Parathyroid adenoma (tissue), 2 donors: Measurements from ENCODE around the gene AGBL4.
A peak's percentile ranks its signal among the peaks of the same experiment; 100 is the strongest.

Experiments
- H2AFZ ChIP-seq: fragments of 300-600 bp; sonication (generic); one replicate; pipeline ENCODE4 v1.7.0; 2017; ENCODE audit warnings: antibody characterized with exemption, mild to moderate bottlenecking
- H3K27ac ChIP-seq: fragments of 300-600 bp; sonication (generic); one replicate; pipeline ENCODE4 v1.7.0; 2017
- H3K27me3 ChIP-seq: fragments of 300-600 bp; sonication (generic); one replicate; pipeline ENCODE4 v1.7.0; 2017; ENCODE audit warnings: low read length; ENCODE audit not compliant: control insufficient read depth, insufficient read depth
- H3K36me3 ChIP-seq: fragments of 300-600 bp; sonication (generic); one replicate; pipeline ENCODE4 v1.7.0; 2017; ENCODE audit warnings: low read length; ENCODE audit not compliant: control insufficient read depth, insufficient read depth
- H3K4me1 ChIP-seq: fragments of 300-600 bp; sonication (generic); one replicate; pipeline ENCODE4 v1.7.0; 2017; ENCODE audit warnings: control low read depth
- H3K4me2 ChIP-seq: fragments of 300-600 bp; sonication (generic); one replicate; pipeline ENCODE4 v1.7.0; 2017; ENCODE audit warnings: low read length
- H3K4me3 ChIP-seq: fragments of 300-600 bp; sonication (generic); one replicate; pipeline ENCODE4 v1.7.0; 2017; ENCODE audit warnings: low read depth, low read length
- H3K79me2 ChIP-seq: fragments of 300-600 bp; sonication (generic); one replicate; pipeline ENCODE4 v1.7.0; 2017; ENCODE audit warnings: control low read depth
- H3K9ac ChIP-seq: fragments of 300-600 bp; sonication (generic); one replicate; pipeline ENCODE4 v1.7.0; 2017; ENCODE audit warnings: mild to moderate bottlenecking
- H3K9me3 ChIP-seq: fragments of 300-600 bp; sonication (generic); one replicate; pipeline ENCODE4 v1.7.0; 2017; ENCODE audit warnings: low read length; ENCODE audit not compliant: control insufficient read depth
- TF ChIP-seq, protein P1 (sequence below): fragments of 300-600 bp; sonication (generic); IDR thresholded peaks from one replicate; pipeline ENCODE4 v1.7.0; 2017; ENCODE audit warnings: antibody characterized with exemption, mild to moderate bottlenecking
- donor health status: primary hyperparathyroidism.

The AGBL4 gene

GRCh38 chr1:48643193-48643592 lies 1380.6 kb downstream of the AGBL4 start:
- Histone ChIP-seq H3K4me3 (no peak overlapping the region), H3K79me2 (no peaks in the 10 kb centered on the region), H3K4me2 (no peak overlapping the region), H2AFZ (no peak overlapping the region), H3K27me3 (no peaks in the 10 kb centered on the region), H3K9me3 (no peaks in the 10 kb centered on the region), H3K9ac (no peak overlapping the region), H3K27ac (no peak overlapping the region), H3K36me3 (no peaks in the 10 kb centered on the region), H3K4me1 (no peaks in the 10 kb centered on the region)
- TF ChIP-seq, protein P1, sequence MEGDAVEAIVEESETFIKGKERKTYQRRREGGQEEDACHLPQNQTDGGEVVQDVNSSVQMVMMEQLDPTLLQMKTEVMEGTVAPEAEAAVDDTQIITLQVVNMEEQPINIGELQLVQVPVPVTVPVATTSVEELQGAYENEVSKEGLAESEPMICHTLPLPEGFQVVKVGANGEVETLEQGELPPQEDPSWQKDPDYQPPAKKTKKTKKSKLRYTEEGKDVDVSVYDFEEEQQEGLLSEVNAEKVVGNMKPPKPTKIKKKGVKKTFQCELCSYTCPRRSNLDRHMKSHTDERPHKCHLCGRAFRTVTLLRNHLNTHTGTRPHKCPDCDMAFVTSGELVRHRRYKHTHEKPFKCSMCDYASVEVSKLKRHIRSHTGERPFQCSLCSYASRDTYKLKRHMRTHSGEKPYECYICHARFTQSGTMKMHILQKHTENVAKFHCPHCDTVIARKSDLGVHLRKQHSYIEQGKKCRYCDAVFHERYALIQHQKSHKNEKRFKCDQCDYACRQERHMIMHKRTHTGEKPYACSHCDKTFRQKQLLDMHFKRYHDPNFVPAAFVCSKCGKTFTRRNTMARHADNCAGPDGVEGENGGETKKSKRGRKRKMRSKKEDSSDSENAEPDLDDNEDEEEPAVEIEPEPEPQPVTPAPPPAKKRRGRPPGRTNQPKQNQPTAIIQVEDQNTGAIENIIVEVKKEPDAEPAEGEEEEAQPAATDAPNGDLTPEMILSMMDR = no peak

DNA sequence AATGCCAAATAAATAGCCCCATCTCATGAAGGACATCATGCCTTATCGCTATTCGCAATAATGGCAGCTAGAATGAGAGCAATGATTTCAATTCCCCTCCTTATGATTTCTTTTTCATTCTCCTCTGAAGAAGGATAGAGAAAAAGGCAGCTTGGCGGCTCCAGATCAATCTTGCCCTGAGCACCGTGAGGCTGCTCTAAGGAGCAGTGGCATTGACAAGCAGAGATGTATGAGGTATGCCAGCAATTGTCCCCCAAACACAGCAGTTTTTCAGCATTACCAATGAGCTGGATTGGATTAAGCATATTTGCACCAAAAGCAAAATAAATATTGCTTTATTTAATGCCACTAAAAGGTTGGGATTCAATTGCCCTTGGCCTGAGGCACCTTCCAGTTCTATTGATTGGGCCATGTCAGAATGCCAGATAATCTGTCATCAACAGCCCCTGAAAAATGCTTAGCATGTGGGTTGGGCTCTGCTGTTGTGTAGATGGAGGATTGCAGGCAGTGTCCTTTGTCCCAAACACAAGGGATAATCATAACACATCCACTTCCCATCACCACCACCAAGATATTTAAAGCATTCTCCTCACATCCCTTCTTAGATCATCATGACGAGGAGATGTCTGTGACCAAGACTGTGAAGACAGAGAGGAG lies 1382.8 kb downstream of the AGBL4 start:
- Histone ChIP-seq H3K27ac (no peak overlapping the region), H3K9ac (no peak overlapping the region), H3K9me3 (no peaks in the 10 kb centered on the region), H3K4me3 (no peak overlapping the region), H3K4me2 (no peak overlapping the region), H3K36me3 (no peaks in the 10 kb centered on the region), H3K79me2 (no peaks in the 10 kb centered on the region), H3K4me1 (no peaks in the 10 kb centered on the region), H3K27me3 (no peaks in the 10 kb centered on the region), H2AFZ (no peak overlapping the region)
- TF ChIP-seq, protein P1 = no peak

DNA sequence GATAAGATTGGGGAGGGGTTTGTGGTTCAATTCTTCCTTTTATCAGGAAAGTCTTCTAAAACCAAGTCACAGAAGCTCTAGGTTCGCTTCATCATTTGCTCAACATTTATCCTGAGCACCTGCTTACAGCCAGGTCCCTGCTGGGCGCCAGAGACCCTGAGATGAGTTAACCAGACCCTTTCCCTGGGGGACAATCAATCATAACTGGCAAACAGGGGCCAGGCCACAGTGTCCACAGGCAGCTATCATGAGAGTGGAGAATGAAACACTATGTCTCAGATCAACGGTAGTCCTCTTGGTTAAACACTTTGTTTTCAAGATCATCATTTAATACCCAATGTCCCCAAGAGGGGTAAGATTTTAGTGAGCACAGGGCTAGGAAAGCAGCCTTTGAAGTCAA lies 1393.9 kb downstream of the AGBL4 start:
- Histone ChIP-seq H3K4me1 (no peaks in the 10 kb centered on the region), H2AFZ (no peak overlapping the region), H3K9me3 (no peaks in the 10 kb centered on the region), H3K27me3 (no peaks in the 10 kb centered on the region), H3K9ac (no peak overlapping the region), H3K4me2 (no peak overlapping the region), H3K27ac (no peak overlapping the region), H3K79me2 (no peaks in the 10 kb centered on the region), H3K4me3 (no peak overlapping the region), H3K36me3 (no peaks in the 10 kb centered on the region)
- TF ChIP-seq, protein P1 = no peak

DNA sequence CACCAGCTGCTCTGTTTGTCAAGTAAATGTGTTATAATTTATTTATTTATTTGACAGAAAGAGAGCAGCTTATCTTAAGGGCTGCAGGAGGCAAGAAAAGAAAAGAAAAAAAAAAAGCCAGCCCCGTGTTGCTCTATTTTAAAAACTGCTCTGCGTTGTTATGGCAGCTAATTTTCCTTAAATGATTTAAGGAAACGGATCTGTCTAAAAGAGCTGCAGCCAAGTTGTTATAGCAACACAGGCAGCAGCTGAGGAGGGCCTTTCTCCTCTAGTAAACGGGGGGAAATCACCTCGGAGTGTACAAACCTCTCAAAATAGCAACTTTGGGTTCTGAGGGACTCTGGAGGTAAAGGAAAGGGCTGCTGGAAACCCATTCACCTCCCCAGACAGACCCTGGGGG lies 1396.3 kb downstream of the AGBL4 start:
- no peaks in the 10 kb centered on the region for H3K79me2 ChIP-seq
- no peak overlapping the region for H3K27ac ChIP-seq
- H3K9ac ChIP-seq = no peak overlapping the region
- H2AFZ ChIP-seq = no peak overlapping the region
- H3K36me3 ChIP-seq = no peaks in the 10 kb centered on the region
- H3K9me3 ChIP-seq = no peaks in the 10 kb centered on the region
- no peak overlapping the region for H3K4me2 ChIP-seq
- H3K4me1 ChIP-seq = no peaks in the 10 kb centered on the region
- TF ChIP-seq, protein P1 = no peak
- H3K27me3 ChIP-seq = no peaks in the 10 kb centered on the region
- H3K4me3 ChIP-seq = no peak overlapping the region

GRCh38 chr1:48619539-48619938 lies 1404.2 kb downstream of the AGBL4 start:
- Histone ChIP-seq H3K9me3 (no peaks in the 10 kb centered on the region), H3K79me2 (no peaks in the 10 kb centered on the region), H3K27ac (no peak overlapping the region), H3K36me3 (no peaks in the 10 kb centered on the region), H3K9ac (no peak overlapping the region), H2AFZ (no peak overlapping the region), H3K4me2 (peak overlapping the region; percentile 48), H3K27me3 (no peaks in the 10 kb centered on the region), H3K4me1 (no peaks in the 10 kb centered on the region), H3K4me3 (peak overlapping the region; percentile 25)
- TF ChIP-seq, protein P1 = no peak
